Adrenal gland (tissue), 5 donors: Measurements from ENCODE around the gene MAD2L1BP.

Experiments used
- POLR2A ChIP-seq, 2 donors: fragments of 450-650 bp; IDR thresholded peaks; one replicate each; pipeline ENCODE4 v1.6.1; 2017; ENCODE audit warnings: antibody characterized with exemption in 2 of 2, mild to moderate bottlenecking in 2 of 2, moderate library complexity in 1 of 2
- TF ChIP-seq, protein P1 (sequence below), 6 experiments: fragments of 450-650 bp in 4 of 6; fragments of 200-600 bp in 2 of 6; sonication (generic) in 1 of 6; IDR thresholded peaks; 1 replicate in 5 of 6; 2 replicates in 1 of 6; pipeline versions ENCODE4 v1.5.1 to v1.8.0; 2016 to 2021; ENCODE audit warnings: antibody characterized with exemption in 6 of 6, mild to moderate bottlenecking in 2 of 6, moderate library complexity in 1 of 6
- donor health status: DM: no; HTN: no; CAD: no.

DNA sequence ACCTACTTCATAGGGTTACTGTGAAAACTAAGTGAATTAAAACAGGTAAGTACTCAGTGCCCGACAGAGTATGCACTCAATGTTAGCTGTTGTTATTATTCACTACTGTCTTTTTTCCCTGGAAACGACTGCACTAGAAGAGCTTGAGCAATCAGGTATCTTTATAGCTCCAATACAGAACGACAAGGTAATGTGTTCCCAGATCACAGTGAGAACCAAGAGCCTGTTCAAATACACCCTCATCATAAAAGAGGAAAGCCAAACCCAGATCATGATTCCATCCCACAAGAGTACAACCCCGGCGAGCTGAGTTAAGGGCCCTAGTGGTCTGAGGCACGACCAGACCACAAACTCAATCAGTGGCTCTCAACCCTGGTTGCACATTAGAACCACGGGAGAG, 42.1 kb downstream of the MAD2L1BP start:
- TF ChIP-seq, protein P1, sequence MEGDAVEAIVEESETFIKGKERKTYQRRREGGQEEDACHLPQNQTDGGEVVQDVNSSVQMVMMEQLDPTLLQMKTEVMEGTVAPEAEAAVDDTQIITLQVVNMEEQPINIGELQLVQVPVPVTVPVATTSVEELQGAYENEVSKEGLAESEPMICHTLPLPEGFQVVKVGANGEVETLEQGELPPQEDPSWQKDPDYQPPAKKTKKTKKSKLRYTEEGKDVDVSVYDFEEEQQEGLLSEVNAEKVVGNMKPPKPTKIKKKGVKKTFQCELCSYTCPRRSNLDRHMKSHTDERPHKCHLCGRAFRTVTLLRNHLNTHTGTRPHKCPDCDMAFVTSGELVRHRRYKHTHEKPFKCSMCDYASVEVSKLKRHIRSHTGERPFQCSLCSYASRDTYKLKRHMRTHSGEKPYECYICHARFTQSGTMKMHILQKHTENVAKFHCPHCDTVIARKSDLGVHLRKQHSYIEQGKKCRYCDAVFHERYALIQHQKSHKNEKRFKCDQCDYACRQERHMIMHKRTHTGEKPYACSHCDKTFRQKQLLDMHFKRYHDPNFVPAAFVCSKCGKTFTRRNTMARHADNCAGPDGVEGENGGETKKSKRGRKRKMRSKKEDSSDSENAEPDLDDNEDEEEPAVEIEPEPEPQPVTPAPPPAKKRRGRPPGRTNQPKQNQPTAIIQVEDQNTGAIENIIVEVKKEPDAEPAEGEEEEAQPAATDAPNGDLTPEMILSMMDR (IDR thresholded peaks at IDR 0.05): no peak
- no peak for TF ChIP-seq POLR2A (IDR thresholded peaks at IDR 0.05)
